Skin epidermis (tissue), 12 donors: ENCODE data around the gene SEC14L2.

Source experiments
- H3K27ac ChIP-seq, 21 experiments: fragments of 200-600 bp; sonication (generic) in 11 of 21; one replicate each; pipeline ENCODE4 v1.5.0; 2020; ENCODE audit warnings: mild to moderate bottlenecking in 3 of 21, inconsistent platforms in 2 of 21, moderate library complexity in 2 of 21
- H3K4me3 ChIP-seq, 7 experiments: fragments of 200-600 bp; sonication (generic) in 2 of 7; one replicate each; pipeline ENCODE4 v1.5.0; 2020; ENCODE audit warnings: inconsistent platforms in 2 of 7, mild to moderate bottlenecking in 2 of 7, moderate library complexity in 1 of 7

SEC14L2 gene

GRCh38 chr22:30474121-30474520 is 77.3 kb downstream of the SEC14L2 start:
- Histone ChIP-seq H3K27ac (no peak overlapping the region), H3K4me3 (no peak overlapping the region)
